Thyroid gland (tissue), 4 donors: ENCODE results near the gene ELMO1. TPM values are rescaled to one million over a fixed set of nuclear protein-coding genes. Genes with fewer than 3 reads are reported as not detected.

ENCODE experiments used
- DNase-seq, 2 donors: peaks; one replicate each; pipeline ENCODE4 v3.0.0-alpha.2; 2019
- H3K27ac ChIP-seq, 3 donors: fragments of 200-600 bp; sonication (generic); 1 replicate in 2 of 3; 2 replicates in 1 of 3; pipeline ENCODE4 v1.5.1; 2016 to 2019; ENCODE audit warnings: mild to moderate bottlenecking in 1 of 3, moderate library complexity in 1 of 3
- H3K27me3 ChIP-seq: fragments of 200-600 bp; sonication (generic); one replicate; pipeline ENCODE4 v1.5.1; 2019
- H3K36me3 ChIP-seq, 2 donors: fragments of 200-600 bp; sonication (generic); one replicate each; pipeline ENCODE4 v1.5.1; 2016 to 2019
- H3K4me1 ChIP-seq, 2 donors: fragments of 200-600 bp; sonication (generic); one replicate each; pipeline ENCODE4 v1.5.1; 2017 to 2019
- H3K4me3 ChIP-seq, 3 donors: fragments of 200-600 bp; sonication (generic); replicated peaks in 1 of 3; 1 replicate in 2 of 3; 2 replicates in 1 of 3; pipeline ENCODE4 v1.5.1; 2016; ENCODE audit warnings: mild to moderate bottlenecking in 1 of 3
- H3K9me3 ChIP-seq: fragments of 200-600 bp; sonication (generic); one replicate; pipeline ENCODE4 v1.5.1; 2017
- POLR2A ChIP-seq, 2 donors: fragments of 450-650 bp; IDR thresholded peaks; one replicate each; pipeline ENCODE4 v1.6.1; 2017; ENCODE audit warnings: antibody characterized with exemption in 2 of 2, mild to moderate bottlenecking in 2 of 2, moderate library complexity in 1 of 2
- WGBS, 2 donors: methylation state at CpG; one replicate each; pipeline ENCODE4 v1.1.5; 2017; 5-methylcytosine and 5-hydroxymethylcytosine counted together
- intact Hi-C: fragments of 100-400 bp; cut with DNase I; formaldehyde crosslinking; loops from one replicate; pipeline ENCODE4 v1.15.1; 2023
- total RNA-seq, 4 donors: library from RNA; depleted of rRNA; stranded (reverse); fragments of >200 nt; gene quantifications; one replicate each; pipeline ENCODE4 v1.2.3, GENCODE V29; 2016
- TF ChIP-seq, protein P1 (sequence below), 6 experiments: fragments of 200-600 bp in 3 of 6; fragments of 450-650 bp in 3 of 6; sonication (generic) in 3 of 6; IDR thresholded peaks; one replicate each; pipeline ENCODE4 v1.5.1; 2016 to 2019; ENCODE audit warnings: antibody characterized with exemption in 6 of 6, mild to moderate bottlenecking in 2 of 6, inconsistent platforms in 1 of 6, moderate library complexity in 1 of 6

Gene ELMO1
- total RNA-seq, 4 donors from 2014 or later = 168 to 423 (median 312) TPM

DNA sequence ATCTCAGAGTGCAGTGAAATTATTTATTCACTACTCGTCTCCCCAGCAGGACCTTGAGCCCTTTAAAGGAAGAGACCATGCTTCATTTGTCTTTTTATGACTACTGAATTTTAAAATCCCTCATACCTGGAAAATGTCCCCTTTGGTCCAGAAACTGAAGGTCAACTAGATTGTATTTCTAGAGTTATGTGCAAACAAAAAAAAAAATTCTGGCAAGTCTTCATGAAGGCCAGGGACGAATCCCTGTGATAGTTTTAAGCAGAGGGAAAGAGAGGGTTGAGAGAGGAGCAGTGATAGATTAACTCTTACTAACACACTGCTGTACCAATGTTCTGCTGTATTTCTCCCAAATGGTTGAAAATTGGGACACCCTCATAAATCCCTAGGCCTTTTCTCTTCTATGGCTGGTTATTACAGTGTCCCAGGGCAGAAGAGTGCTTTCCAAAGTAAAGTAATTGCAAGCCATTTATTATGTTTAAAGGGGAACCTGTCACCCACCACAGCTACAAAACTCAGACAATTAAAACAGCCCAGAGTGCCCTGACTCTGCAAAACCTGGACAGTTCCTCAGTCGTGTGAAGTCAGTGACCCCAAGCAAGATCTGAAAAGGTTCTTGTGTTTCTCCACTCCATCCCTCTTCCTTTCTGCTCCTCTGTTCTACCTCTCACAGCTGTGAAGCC is 541.6 kb downstream of the ELMO1 start:
- TF ChIP-seq, protein P1, sequence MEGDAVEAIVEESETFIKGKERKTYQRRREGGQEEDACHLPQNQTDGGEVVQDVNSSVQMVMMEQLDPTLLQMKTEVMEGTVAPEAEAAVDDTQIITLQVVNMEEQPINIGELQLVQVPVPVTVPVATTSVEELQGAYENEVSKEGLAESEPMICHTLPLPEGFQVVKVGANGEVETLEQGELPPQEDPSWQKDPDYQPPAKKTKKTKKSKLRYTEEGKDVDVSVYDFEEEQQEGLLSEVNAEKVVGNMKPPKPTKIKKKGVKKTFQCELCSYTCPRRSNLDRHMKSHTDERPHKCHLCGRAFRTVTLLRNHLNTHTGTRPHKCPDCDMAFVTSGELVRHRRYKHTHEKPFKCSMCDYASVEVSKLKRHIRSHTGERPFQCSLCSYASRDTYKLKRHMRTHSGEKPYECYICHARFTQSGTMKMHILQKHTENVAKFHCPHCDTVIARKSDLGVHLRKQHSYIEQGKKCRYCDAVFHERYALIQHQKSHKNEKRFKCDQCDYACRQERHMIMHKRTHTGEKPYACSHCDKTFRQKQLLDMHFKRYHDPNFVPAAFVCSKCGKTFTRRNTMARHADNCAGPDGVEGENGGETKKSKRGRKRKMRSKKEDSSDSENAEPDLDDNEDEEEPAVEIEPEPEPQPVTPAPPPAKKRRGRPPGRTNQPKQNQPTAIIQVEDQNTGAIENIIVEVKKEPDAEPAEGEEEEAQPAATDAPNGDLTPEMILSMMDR (IDR thresholded peaks at IDR 0.05) = no peak
- no peak for TF ChIP-seq POLR2A (IDR thresholded peaks at IDR 0.05)
- Histone ChIP-seq H3K27ac (no peak overlapping the region), H3K36me3 (no peaks in the 10 kb centered on the region), H3K4me3 (no peak overlapping the region), H3K9me3 (no peaks in the 10 kb centered on the region), H3K4me1 (peaks cover 4 to 13% of the 10 kb centered on the region in 2 donors), H3K27me3 (no peaks in the 10 kb centered on the region)
- 55 to 59% methylated on average over 3 of the region's 3 CpGs for WGBS, 2 donors
- intact Hi-C loops = no loop called here
- no peak for DNase-seq

DNA sequence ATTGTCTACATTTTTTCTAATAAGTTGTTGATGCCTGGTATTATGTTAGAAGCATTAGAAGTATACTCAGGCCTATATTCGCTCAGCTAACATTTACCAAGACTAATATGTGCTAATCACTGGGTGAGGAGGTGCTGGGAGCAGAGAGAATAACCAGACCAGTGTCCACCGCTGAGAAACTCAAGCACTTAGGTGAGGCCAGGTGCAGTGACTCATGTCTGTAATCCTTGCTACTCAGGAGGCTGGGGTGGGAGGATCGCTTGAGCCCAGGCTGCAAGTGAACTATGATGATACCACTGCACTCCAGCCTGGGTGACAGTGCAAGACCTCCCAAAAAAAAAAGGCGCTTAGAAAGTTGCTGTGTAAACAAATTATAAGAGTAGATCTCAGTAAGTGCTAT is 542.2 kb downstream of the ELMO1 start:
- no peak overlapping the region for H3K27ac ChIP-seq
- no peaks in the 10 kb centered on the region for H3K27me3 ChIP-seq
- intact Hi-C loops = no loop called here
- H3K4me1 ChIP-seq = peaks cover 4 to 13% of the 10 kb centered on the region in 2 donors
- no peak for DNase-seq
- H3K36me3 ChIP-seq = no peaks in the 10 kb centered on the region
- H3K4me3 ChIP-seq = no peak overlapping the region
- WGBS, 2 donors = 85 to 90% methylated on average over 4 of the region's 4 CpGs
- TF ChIP-seq POLR2A (IDR thresholded peaks at IDR 0.05) = no peak
- TF ChIP-seq, protein P1 (IDR thresholded peaks at IDR 0.05) = no peak
- H3K9me3 ChIP-seq = no peaks in the 10 kb centered on the region

DNA sequence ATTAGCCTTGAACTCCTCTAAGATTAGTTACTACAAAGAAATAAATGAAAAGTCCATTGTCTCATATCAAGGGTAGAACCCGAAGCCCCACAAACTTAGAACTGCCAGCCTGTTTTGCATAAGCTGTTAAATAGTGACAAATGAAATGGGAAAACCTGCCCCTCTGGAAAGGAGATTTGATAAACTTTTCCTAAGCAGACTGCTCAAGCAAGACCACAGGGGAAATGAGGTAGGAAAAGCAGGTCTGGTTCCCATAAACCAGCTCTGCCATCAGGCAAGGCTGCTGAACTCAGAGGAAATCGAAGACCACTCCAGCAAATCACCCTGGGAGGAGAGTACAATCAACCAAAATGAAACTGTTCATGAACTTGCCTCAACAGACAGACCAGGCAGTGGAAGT is 542.8 kb downstream of the ELMO1 start:
- TF ChIP-seq, protein P1 (IDR thresholded peaks at IDR 0.05) = no peak
- no peak for TF ChIP-seq POLR2A (IDR thresholded peaks at IDR 0.05)
- no peak for DNase-seq
- 90 to 91% methylated on average over 2 of the region's 2 CpGs for WGBS, 2 donors
- no peaks in the 10 kb centered on the region for H3K27me3 ChIP-seq
- no peaks in the 10 kb centered on the region for H3K9me3 ChIP-seq
- no peak overlapping the region for H3K4me3 ChIP-seq
- H3K4me1 ChIP-seq = peaks cover 4 to 13% of the 10 kb centered on the region in 2 donors
- intact Hi-C loops = no loop called here
- no peaks in the 10 kb centered on the region for H3K36me3 ChIP-seq
- no peak overlapping the region for H3K27ac ChIP-seq

DNA sequence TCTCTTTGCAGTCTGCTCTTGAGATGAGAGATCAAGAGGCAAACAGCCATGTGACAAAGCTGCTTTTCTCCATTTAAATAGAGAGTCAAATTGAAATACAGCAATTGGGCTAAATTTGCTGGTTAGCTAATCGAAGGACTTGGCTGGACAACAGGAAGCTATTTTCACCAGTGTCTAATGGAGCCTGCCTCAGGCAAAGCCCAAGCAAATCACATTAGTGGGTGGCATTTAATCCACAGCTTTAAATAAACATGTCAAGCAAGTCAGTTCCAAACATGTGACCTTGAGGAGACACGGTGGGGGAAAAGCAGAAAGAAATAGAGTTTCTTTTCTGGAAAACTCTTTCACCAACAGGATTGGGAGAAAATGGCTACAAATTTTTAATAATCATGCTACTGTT is 543.9 kb downstream of the ELMO1 start:
- Histone ChIP-seq H3K4me1 (peaks cover 4 to 13% of the 10 kb centered on the region in 2 donors), H3K4me3 (no peak overlapping the region), H3K27ac (no peak overlapping the region), H3K9me3 (no peaks in the 10 kb centered on the region), H3K36me3 (no peaks in the 10 kb centered on the region), H3K27me3 (no peaks in the 10 kb centered on the region)
- intact Hi-C loops = no loop called here
- peak in 1 of 2 donors; percentile 4 for DNase-seq
- TF ChIP-seq, protein P1 (IDR thresholded peaks at IDR 0.05) = no peak
- TF ChIP-seq POLR2A (IDR thresholded peaks at IDR 0.05) = no peak
- 44 to 46% methylated on average over 2 of the region's 2 CpGs for WGBS, 2 donors

DNA sequence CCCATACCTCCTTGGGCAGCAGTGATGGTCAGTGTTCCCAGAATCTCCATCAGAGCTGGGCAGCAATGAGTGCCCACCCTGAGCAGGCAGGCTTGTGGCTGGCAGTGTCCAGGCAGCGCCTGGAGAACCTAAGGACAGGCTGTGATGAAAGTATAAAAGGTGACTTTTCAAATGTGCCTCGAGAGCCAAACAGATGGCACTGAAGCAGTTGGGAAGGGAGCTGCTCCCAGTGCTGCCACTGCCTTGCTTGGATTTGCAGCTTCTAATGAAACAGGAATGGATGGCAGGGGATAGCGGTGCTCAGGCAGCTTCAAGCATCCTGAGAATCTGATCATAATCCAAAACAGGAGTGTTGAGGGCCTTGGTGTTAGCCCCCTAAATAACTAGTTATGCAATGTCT is 544.6 kb downstream of the ELMO1 start:
- TF ChIP-seq POLR2A (IDR thresholded peaks at IDR 0.05) = no peak
- TF ChIP-seq, protein P1 (IDR thresholded peaks at IDR 0.05) = no peak
- 96 to 100% methylated on average over 2 to 3 of the region's 3 CpGs for WGBS, 2 donors
- peaks cover 4 to 13% of the 10 kb centered on the region in 2 donors for H3K4me1 ChIP-seq
- H3K9me3 ChIP-seq = no peaks in the 10 kb centered on the region
- no peaks in the 10 kb centered on the region for H3K36me3 ChIP-seq
- no peaks in the 10 kb centered on the region for H3K27me3 ChIP-seq
- intact Hi-C loops = no loop called here
- H3K4me3 ChIP-seq = no peak overlapping the region
- no peak overlapping the region for H3K27ac ChIP-seq
- no peak for DNase-seq
